Left ventricle myocardium superior (tissue), 1 donor: ENCODE results near the gene RGS14. TPM values are rescaled to one million over a fixed set of nuclear protein-coding genes. Genes with fewer than 3 reads are reported as not detected.

ENCODE experiments used
- ATAC-seq: fragments of 200-7000 bp; cut with Tn5 transposase; one replicate; pipeline ENCODE4 v1.9.1; 2020; ENCODE audit warnings: mild to moderate bottlenecking, moderate library complexity
- DNase-seq: peaks from one replicate; pipeline ENCODE4 v3.0.0-alpha.2; 2020
- intact Hi-C: fragments of 100-400 bp; cut with micrococcal nuclease; formaldehyde crosslinking; loops from one replicate; pipeline ENCODE4 v1.11.0; 2022
- long read RNA-seq: library from polyadenylated mRNA; unstranded; transcript quantifications from one replicate; pipeline ENCODE4 v2.0.0, GENCODE V29; 2021
- total RNA-seq: library from RNA; stranded (reverse); fragmentation: NEBNext Ultra II Directional; extraction: Animal tissue kit (Norgen Biotek cat#: 25700); gene quantifications from one replicate; pipeline ENCODE4 v1.2.1, GENCODE V29; 2021
- donor health status: DM: no; HTN: yes; CAD: no; lungs with severe emphysema.

Gene RGS14, protein sequence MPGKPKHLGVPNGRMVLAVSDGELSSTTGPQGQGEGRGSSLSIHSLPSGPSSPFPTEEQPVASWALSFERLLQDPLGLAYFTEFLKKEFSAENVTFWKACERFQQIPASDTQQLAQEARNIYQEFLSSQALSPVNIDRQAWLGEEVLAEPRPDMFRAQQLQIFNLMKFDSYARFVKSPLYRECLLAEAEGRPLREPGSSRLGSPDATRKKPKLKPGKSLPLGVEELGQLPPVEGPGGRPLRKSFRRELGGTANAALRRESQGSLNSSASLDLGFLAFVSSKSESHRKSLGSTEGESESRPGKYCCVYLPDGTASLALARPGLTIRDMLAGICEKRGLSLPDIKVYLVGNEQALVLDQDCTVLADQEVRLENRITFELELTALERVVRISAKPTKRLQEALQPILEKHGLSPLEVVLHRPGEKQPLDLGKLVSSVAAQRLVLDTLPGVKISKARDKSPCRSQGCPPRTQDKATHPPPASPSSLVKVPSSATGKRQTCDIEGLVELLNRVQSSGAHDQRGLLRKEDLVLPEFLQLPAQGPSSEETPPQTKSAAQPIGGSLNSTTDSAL
- total RNA-seq: 2.0 TPM
- long read RNA-seq, partial matches to known transcripts: 2 of 4 reads
- long read RNA-seq, other reads (novel, unspliced or antisense): 1 of 4 reads

DNA sequence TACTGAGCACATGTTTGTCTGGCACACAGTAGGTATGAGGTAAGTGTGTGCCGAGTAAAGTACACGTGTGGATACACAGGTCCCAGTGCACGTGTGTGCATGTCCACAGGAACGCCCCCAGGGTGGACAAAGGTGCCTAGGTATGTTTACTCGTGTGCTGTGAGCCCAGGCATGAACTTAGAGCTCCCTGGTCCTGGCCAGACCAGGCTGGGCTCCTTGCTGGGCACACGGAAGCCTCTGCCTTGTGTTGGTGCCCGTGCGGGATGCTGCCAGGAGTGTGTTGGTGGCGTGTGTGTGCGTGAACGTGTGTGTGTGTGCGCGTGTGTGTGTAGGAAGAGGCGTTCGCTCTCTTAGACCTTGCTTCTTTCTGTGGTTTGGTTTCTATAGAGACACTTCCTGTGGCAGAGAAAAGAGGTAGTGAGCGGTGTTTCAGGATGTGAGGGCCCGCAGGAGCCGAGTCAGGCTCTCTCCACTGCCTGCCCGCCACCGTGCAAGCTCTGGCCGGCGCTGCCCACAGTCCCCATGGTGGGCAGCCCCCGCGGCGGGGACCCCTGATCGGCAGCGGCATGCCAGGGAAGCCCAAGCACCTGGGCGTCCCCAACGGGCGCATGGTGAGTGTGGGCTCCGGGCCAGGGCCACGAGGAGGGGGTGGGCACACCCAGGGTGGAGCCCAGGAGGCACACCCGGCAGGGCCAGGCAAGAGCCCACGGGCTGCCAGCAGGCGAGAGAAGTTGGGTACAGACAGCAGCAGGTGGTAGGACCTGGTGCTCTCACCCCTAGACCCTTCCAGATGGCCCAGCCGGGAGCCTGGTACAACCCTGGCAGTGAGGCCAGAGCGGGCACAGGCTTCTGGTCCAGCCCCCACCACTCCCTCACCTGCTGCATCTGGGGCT lies at the start of gene RGS14:
RGS14 (plus strand) TSS at position 466 of the 893 bp plus-strand sequence; CDS start at position 567, 101 bp downstream.
- intact Hi-C loops: no loop called here
- ATAC-seq: peak; percentile 52
- peak; percentile 49 for DNase-seq

DNA sequence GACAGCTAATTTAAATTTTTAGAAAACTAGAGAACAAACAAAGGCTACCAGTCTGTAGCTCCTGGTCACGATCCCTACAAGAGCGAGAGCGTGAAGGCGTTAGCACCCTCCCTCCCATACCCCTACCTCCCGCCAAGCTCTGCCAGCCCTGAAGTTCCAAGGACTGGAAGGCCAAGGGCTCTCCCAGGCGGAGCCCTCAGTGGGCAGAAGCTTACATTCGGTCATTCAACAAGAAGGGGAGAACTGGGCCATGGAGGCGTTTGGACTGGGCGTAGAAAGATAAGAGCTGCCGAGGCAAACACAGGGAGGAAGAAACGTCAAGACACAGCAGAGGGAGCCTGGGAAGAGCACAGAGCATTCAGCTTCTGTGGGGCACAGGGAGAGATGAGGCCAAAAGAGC lies 49.0 kb upstream of the RGS14 start:
- ATAC-seq (no peak), DNase-seq (no peak)
- intact Hi-C loops: no loop called here

GRCh38 chr5:177309351-177310191 lies 48.2 kb upstream of the RGS14 start:
- ATAC-seq (peak; percentile 22), DNase-seq (peak; percentile 68)
- intact Hi-C loops: no loop called here

DNA sequence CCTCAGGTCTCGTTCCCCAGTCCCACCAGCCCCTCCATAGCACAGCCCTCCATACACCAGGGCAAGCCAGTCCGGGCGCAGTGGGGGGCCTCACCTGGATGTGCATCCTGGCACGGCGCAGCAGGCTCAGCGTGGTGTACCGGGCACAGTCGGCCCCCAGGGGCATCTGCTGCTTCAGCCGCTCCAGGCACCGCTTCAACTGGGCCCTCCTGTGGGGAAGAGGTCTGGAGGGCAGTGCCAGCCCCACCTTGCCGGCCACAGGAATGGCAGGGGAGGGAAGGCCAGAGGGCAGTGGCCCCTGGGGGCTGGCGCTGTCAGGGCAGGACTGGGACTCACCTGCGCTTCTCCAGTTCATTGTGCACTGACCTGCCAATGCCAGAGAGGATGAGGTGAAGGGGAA lies 47.4 kb upstream of the RGS14 start:
- DNase-seq: no peak
- intact Hi-C loops: no loop called here

GRCh38 chr5:177310757-177311391 lies 46.9 kb upstream of the RGS14 start:
- DNase-seq: no peak
- ATAC-seq: no peak
- intact Hi-C loops: no loop called here

More for the DNA sequence above, 47.4 kb upstream of the RGS14 start:
- no peak for ATAC-seq

DNA sequence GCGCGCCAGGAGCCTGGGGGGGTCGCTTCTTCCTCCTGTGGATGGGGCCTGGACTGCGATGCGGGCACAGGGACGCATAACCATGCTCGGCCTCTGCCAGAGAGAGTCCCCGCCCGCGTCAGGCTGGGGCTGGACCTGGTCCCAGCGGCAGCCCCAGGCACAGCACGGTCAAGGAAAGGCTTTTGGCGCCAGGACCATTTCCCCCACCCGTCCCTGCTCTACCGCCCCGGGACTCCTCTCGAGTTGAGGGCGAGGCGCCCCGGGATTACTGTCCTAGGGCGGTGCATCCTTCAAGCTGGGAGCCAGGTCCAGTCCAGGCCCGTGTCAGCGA lies 46.4 kb upstream of the RGS14 start:
- ATAC-seq: peak; percentile 17
- DNase-seq: no peak
- intact Hi-C loops: no loop called here

- ATAC-seq (peak; percentile 88), DNase-seq (peak; percentile 98)
- intact Hi-C loops: no loop called here
Measured at GRCh38 chr5:177311723-177312648, 45.7 kb upstream of the RGS14 start, which contains the start of gene MXD3. TSS of gene MXD3 (minus strand) at chr5:177311898. CDS start at chr5:177311830, 68 bp downstream.

DNA sequence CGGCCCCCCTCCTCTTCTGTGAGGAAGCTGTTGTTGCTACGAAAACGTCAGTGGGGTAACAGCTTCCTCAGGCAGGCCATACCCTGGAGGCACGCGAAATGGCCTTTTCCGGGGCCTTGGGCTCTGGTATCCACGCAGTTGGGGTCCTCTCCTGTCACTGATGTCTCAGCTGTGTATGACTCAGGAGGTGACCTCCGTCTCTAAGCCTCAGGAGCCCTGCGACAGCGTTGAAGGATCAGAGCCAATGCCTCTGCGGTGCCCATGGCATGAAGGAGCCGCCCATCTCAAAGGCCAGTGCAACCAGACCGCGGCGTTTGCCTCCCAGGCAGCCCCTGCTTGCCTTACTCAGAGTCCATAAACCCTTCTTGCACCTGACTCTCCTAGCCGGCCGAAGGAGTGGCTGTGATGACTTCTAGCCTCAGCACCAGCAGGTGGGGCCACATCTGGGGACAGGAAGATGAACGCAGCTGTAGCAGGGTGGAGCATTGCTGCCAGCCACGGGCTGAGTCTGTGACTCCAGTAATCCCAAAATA lies 45.0 kb upstream of the RGS14 start:
- DNase-seq (no peak), ATAC-seq (no peak)
- intact Hi-C loops: no loop called here

DNA sequence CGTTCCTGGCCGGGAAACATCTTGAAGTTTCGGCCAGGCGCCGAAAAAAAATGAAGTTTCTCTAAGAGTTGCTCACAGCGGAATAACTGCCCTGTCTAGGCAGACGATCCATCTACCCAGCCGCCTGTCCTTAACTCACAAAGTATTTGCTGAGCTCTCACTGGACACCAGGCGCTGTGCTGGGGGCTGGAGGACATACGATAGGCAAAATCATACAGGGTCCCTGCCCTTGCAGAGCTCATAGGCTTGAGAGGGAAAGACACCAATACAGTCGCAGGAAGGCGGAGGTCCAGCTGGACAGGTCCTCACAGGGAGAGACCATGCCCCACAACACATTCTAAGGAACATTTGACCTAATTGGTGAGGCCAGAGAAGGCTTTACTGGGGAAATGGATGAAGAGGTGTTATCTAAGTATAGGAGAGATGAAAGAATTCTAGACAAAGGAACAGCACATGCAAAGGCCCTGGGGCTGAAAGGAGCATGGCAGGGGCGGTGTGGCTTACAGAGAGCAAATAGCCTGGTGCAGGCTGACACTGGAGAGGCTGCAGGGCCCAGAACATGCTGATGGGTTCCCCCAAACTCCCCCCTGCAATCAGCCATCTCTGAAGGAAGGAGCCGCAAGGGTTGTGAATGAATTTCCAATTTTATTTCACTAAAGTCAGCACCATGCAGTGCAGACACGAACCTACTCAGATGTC lies 44.0 kb upstream of the RGS14 start:
- DNase-seq (no peak), ATAC-seq (no peak)
- intact Hi-C loops: no loop called here

- no peak for DNase-seq
- intact Hi-C loops: no loop called here
- ATAC-seq: no peak
Measured at GRCh38 chr5:177314376-177315342, 43.1 kb upstream of the RGS14 start.

DNA sequence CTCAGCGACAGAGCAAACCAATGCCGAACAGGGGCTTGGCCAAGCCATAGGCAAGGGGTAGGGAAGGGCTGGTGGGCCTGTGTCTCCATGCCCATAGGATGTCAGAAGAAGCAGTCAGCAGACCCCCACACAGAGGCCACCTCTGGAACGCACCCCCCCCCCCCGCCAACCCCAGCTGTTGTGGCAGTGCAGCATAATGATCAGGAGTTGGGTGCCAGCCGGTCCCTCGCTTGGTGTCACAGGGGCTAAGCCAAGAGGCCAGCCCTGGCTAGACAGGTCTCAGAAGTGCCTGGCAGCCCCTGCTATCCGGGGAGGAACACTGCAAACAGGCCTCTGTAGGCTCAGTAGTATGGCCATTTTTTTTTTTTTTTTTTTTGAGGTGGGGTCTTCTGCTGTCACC lies 42.3 kb upstream of the RGS14 start:
- intact Hi-C loops: no loop called here
- DNase-seq: no peak
- ATAC-seq: no peak

GRCh38 chr5:177316005-177316404 lies 41.7 kb upstream of the RGS14 start:
- ATAC-seq (no peak), DNase-seq (no peak)
- intact Hi-C loops: no loop called here

GRCh38 chr5:177317959-177318377 lies 39.8 kb upstream of the RGS14 start:
- DNase-seq: peak; percentile 68
- intact Hi-C loops: no loop called here
- ATAC-seq: peak; percentile 61

GRCh38 chr5:177319913-177320588 lies 37.7 kb upstream of the RGS14 start:
- intact Hi-C loops: loop anchor here (10.0 kb wide), 1 partner anchor 55 kb away; no protein-coding TSS in a partner anchor
- DNase-seq (no peak), ATAC-seq (no peak)

DNA sequence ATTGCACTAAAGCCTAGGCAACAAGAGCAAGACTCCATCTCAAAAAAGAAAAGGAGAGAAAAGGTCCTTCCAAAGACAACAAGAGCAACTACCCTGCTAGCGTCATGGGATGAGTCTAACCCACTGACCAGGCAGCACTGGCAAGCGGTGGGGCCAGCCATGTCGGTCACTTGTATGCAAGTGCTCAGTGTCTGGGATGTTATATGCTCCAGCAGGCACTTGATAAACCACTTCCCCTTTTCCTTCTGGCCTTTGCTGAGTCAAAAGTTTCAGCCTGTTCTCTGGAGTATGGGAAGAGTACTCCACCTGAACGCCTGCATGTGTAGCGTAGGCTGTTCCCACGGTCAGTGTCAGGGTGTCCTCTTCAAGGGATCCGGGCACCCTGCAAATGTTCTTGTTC lies 36.8 kb upstream of the RGS14 start:
- DNase-seq: no peak
- intact Hi-C loops: loop anchor here (10.0 kb wide), 1 partner anchor 54 kb away; no protein-coding TSS in a partner anchor
- no peak for ATAC-seq
